ENCODE results near the gene STIM2. TPM values are rescaled to one million over a fixed set of nuclear protein-coding genes. Genes with fewer than 3 reads are reported as not detected.

Gene STIM2
- total RNA-seq, 1 experiment from 2014 or later: 59.0 TPM

- Histone ChIP-seq H3K27me3 (replicated peaks; ENCODE audit: insufficient read depth, low read depth, low read length, poor library complexity) (no peaks in the 10 kb centered on the region), H3K27ac (ENCODE audit: low read depth, low read length, poor library complexity, severe bottlenecking) (no peak overlapping the region), H3K9me3 (ENCODE audit: low read depth, low read length, poor library complexity, severe bottlenecking) (no peaks in the 10 kb centered on the region), H3K36me3 (ENCODE audit: insufficient read depth, low read length, poor library complexity, severe bottlenecking) (no peaks in the 10 kb centered on the region), H3K4me1 (ENCODE audit: insufficient read depth, low read length, poor library complexity, severe bottlenecking) (no peaks in the 10 kb centered on the region), H3K4me3 (ENCODE audit: low read depth, low read length, poor library complexity, severe bottlenecking) (no peak overlapping the region)
- no peak for TF ChIP-seq EZH2 (IDR thresholded peaks at IDR 0.05; ENCODE audit: borderline replicate concordance, low read depth, low read length, poor library complexity, severe bottlenecking)
- TF ChIP-seq CTCF (conservative IDR thresholded peaks at IDR 0.05; ENCODE audit: low read depth, low read length): no peak
- POLR2A ChIA-PET (ENCODE audit: low non-redundant PET): no interaction called here
- intact Hi-C loops (cut with micrococcal nuclease; ENCODE audit: unreplicated experiment): loop anchor here (10.0 kb wide), 1 partner anchor 128 kb away; no protein-coding TSS in a partner anchor
- no TSS peak for BruUV-seq (replicated peaks)
- no peak for DNase-seq (ENCODE audit: low spot score)
- CTCF ChIA-PET: no interaction called here
Measured at GRCh38 chr4:27046851-27047250, 186.2 kb downstream of the STIM2 start.

GRCh38 chr4:27048429-27049238, 188.0 kb downstream of the STIM2 start:
- no peaks in the 10 kb centered on the region for H3K36me3 ChIP-seq (ENCODE audit: insufficient read depth, low read length, poor library complexity, severe bottlenecking)
- H3K4me3 ChIP-seq (ENCODE audit: low read depth, low read length, poor library complexity, severe bottlenecking): peak overlapping the region; percentile 36
- no peak for TF ChIP-seq EZH2 (IDR thresholded peaks at IDR 0.05; ENCODE audit: borderline replicate concordance, low read depth, low read length, poor library complexity, severe bottlenecking)
- peak; percentile 77 for TF ChIP-seq CTCF (conservative IDR thresholded peaks at IDR 0.05; ENCODE audit: low read depth, low read length)
- H3K4me1 ChIP-seq (ENCODE audit: insufficient read depth, low read length, poor library complexity, severe bottlenecking): no peaks in the 10 kb centered on the region
- intact Hi-C loops (cut with micrococcal nuclease; ENCODE audit: unreplicated experiment): loop anchor here (1.0 to 10.0 kb wide), 2 partner anchors 126 to 270 kb away; no protein-coding TSS in a partner anchor
- ChIA-PET CTCF (interaction anchor here (0.7 to 1.4 kb wide), 5 partner anchors 13 to 636 kb away, joined by 3 to 4 read pairs (median 3); no protein-coding TSS in a partner anchor), POLR2A (ENCODE audit: low non-redundant PET) (no interaction called here)
- H3K9me3 ChIP-seq (ENCODE audit: low read depth, low read length, poor library complexity, severe bottlenecking): no peaks in the 10 kb centered on the region
- DNase-seq (ENCODE audit: low spot score): peak; percentile 60
- H3K27me3 ChIP-seq (replicated peaks; ENCODE audit: insufficient read depth, low read depth, low read length, poor library complexity): no peaks in the 10 kb centered on the region
- no TSS peak for BruUV-seq (replicated peaks)
- no peak overlapping the region for H3K27ac ChIP-seq (ENCODE audit: low read depth, low read length, poor library complexity, severe bottlenecking)

GRCh38 chr4:27049239-27049829, 188.7 kb downstream of the STIM2 start:
- no peaks in the 10 kb centered on the region for H3K9me3 ChIP-seq (ENCODE audit: low read depth, low read length, poor library complexity, severe bottlenecking)
- H3K36me3 ChIP-seq (ENCODE audit: insufficient read depth, low read length, poor library complexity, severe bottlenecking): no peaks in the 10 kb centered on the region
- no peaks in the 10 kb centered on the region for H3K27me3 ChIP-seq (replicated peaks; ENCODE audit: insufficient read depth, low read depth, low read length, poor library complexity)
- CTCF ChIA-PET: interaction anchor here (1.0 to 1.1 kb wide), 2 partner anchors 128 to 269 kb away, joined by 3 read pairs; no protein-coding TSS in a partner anchor
- intact Hi-C loops (cut with micrococcal nuclease; ENCODE audit: unreplicated experiment): loop anchor here (10.0 kb wide), 1 partner anchor 125 kb away; no protein-coding TSS in a partner anchor
- BruUV-seq (replicated peaks): no TSS peak
- TF ChIP-seq CTCF (conservative IDR thresholded peaks at IDR 0.05; ENCODE audit: low read depth, low read length) (no peak), EZH2 (IDR thresholded peaks at IDR 0.05; ENCODE audit: borderline replicate concordance, low read depth, low read length, poor library complexity, severe bottlenecking) (no peak)
- H3K4me3 ChIP-seq (ENCODE audit: low read depth, low read length, poor library complexity, severe bottlenecking): no peak overlapping the region
- H3K4me1 ChIP-seq (ENCODE audit: insufficient read depth, low read length, poor library complexity, severe bottlenecking): no peaks in the 10 kb centered on the region
- no peak overlapping the region for H3K27ac ChIP-seq (ENCODE audit: low read depth, low read length, poor library complexity, severe bottlenecking)
- POLR2A ChIA-PET (ENCODE audit: low non-redundant PET): no interaction called here
- no peak for DNase-seq (ENCODE audit: low spot score)
